Measurements from ENCODE around the gene CABLES2. TPM values are rescaled to one million over a fixed set of nuclear protein-coding genes. Genes with fewer than 3 reads are reported as not detected.

The CABLES2 gene
- total and polyA plus RNA-seq, 10 of the 15 experiments (the other 5 are each of a cell fraction or from before 2014, with no cell fraction given): 2.2 to 14.9 (median 5.3) TPM

DNA sequence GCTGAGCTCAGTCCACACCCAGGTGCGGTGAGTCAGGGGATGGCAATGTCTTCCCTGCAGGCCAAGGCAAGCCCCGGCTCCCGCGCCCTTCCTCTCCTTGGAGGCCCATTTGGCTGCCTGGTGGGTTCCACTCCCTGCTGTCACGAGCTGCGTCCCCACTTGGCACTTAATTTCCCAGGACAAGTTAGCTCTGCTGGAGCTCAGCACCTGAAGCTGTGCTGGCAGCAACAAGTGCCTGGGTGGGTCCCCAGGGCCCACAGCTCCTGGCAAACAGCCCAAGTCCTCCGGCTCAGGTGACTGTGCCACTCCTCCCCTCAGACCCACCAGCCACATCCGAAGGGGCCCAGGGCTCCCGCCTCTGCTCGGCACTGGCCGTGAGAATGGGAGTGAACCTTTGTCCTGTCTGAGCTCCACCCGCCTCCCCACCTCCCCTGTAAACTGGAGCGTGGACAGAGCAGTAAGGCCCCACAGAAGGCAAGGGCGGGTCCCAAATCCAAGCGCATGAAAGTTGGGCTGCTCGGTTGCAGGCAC is 56.9 kb downstream of the CABLES2 start:
- Histone ChIP-seq H3K4me3 (no peak overlapping the region), H3K27me3 (replicated peaks in 1 of 2; ENCODE audit: control insufficient read depth in 2 of 2, insufficient read depth in 2 of 2, low read length in 1 of 2) (no peaks in the 10 kb centered on the region), H3K4me1 (ENCODE audit: control insufficient read depth, insufficient read depth, low read length) (no peaks in the 10 kb centered on the region), H3K4me2 (ENCODE audit: control insufficient read depth, insufficient read depth) (no peak overlapping the region), H3K79me2 (ENCODE audit: control insufficient read depth, insufficient read depth, low read length) (no peaks in the 10 kb centered on the region), H3K27ac (ENCODE audit: control insufficient read depth, insufficient read depth) (no peak overlapping the region), H3K9me3 (replicated peaks; ENCODE audit: control insufficient read depth, insufficient read depth, low read length) (no peaks in the 10 kb centered on the region; the same call in 2 of the 3 replicates), H3K36me3 (ENCODE audit: control insufficient read depth in 2 of 2, insufficient read depth in 2 of 2, low read length in 1 of 2) (no peaks in the 10 kb centered on the region; a peak in 1 of 4 replicates), H2AFZ (ENCODE audit: control insufficient read depth, low read depth, low read length) (no peak overlapping the region), H3K9ac (ENCODE audit: control insufficient read depth, insufficient read depth, low read length) (no peak overlapping the region), H4K20me1 (ENCODE audit: control insufficient read depth, insufficient read depth) (no peaks in the 10 kb centered on the region)
- ChIA-PET CTCF (interaction anchor here (1.4 kb wide), 1 partner anchor 33 kb away, joined by 3 read pairs; no protein-coding TSS in a partner anchor), RAD21 (ENCODE audit: unreplicated experiment) (no interaction called here), SMC1A (ENCODE audit: uncharacterized antibody, unreplicated experiment) (no interaction called here), POLR2A (no interaction called here)
- FAIRE-seq (no peak), ATAC-seq (no peak), DNase-seq (ENCODE audit: low read depth, low spot score) (no peak)
- intact Hi-C loops (cut with micrococcal nuclease; ENCODE audit: unreplicated experiment) (no loop called here), in situ Hi-C loops (cut with MboI) (no loop called here)
- BruUV-seq (replicated peaks): no TSS peak
- WGBS (ENCODE audit: insufficient coverage, insufficient replicate concordance, low lambda C conversion rate, missing lambda C conversion rate): 71% methylated on average over 16 of the region's 16 CpGs
- TF ChIP-seq RUNX3 (IDR thresholded peaks at IDR 0.05; ENCODE audit: low read length) (no peak), RAD51 (IDR thresholded peaks at IDR 0.05) (no peak), NFXL1 (IDR thresholded peaks at IDR 0.05; ENCODE audit: borderline replicate concordance) (no peak), RCOR1 (conservative IDR thresholded peaks at IDR 0.05; ENCODE audit: low read depth, low read length) (no peak), MEF2B (IDR thresholded peaks at IDR 0.05; ENCODE audit: partially characterized antibody, poor library complexity, severe bottlenecking) (no peak), TCF12 (IDR thresholded peaks at IDR 0.05; ENCODE audit: low read depth, low read length) (no peak), FOXM1 (IDR thresholded peaks at IDR 0.05; ENCODE audit: low read depth, low read length) (no peak), MYC (IDR thresholded peaks at IDR 0.05; ENCODE audit: insufficient read depth, insufficient read length, insufficient replicate concordance, low read length, severe bottlenecking) (no peak), MEF2A (IDR thresholded peaks at IDR 0.05; ENCODE audit: insufficient read depth, low read depth, low read length) (no peak), BRCA1 (IDR thresholded peaks at IDR 0.05; ENCODE audit: low read depth, low read length) (no peak), PML (IDR thresholded peaks at IDR 0.05; ENCODE audit: low read length) (no peak)
- TF ChIP-seq, protein P1, sequence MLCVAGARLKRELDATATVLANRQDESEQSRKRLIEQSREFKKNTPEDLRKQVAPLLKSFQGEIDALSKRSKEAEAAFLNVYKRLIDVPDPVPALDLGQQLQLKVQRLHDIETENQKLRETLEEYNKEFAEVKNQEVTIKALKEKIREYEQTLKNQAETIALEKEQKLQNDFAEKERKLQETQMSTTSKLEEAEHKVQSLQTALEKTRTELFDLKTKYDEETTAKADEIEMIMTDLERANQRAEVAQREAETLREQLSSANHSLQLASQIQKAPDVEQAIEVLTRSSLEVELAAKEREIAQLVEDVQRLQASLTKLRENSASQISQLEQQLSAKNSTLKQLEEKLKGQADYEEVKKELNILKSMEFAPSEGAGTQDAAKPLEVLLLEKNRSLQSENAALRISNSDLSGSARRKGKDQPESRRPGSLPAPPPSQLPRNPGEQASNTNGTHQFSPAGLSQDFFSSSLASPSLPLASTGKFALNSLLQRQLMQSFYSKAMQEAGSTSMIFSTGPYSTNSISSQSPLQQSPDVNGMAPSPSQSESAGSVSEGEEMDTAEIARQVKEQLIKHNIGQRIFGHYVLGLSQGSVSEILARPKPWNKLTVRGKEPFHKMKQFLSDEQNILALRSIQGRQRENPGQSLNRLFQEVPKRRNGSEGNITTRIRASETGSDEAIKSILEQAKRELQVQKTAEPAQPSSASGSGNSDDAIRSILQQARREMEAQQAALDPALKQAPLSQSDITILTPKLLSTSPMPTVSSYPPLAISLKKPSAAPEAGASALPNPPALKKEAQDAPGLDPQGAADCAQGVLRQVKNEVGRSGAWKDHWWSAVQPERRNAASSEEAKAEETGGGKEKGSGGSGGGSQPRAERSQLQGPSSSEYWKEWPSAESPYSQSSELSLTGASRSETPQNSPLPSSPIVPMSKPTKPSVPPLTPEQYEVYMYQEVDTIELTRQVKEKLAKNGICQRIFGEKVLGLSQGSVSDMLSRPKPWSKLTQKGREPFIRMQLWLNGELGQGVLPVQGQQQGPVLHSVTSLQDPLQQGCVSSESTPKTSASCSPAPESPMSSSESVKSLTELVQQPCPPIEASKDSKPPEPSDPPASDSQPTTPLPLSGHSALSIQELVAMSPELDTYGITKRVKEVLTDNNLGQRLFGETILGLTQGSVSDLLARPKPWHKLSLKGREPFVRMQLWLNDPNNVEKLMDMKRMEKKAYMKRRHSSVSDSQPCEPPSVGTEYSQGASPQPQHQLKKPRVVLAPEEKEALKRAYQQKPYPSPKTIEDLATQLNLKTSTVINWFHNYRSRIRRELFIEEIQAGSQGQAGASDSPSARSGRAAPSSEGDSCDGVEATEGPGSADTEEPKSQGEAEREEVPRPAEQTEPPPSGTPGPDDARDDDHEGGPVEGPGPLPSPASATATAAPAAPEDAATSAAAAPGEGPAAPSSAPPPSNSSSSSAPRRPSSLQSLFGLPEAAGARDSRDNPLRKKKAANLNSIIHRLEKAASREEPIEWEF (IDR thresholded peaks at IDR 0.05; ENCODE audit: insufficient replicate concordance, low read depth, low read length): no peak
- TF ChIP-seq, protein P2, sequence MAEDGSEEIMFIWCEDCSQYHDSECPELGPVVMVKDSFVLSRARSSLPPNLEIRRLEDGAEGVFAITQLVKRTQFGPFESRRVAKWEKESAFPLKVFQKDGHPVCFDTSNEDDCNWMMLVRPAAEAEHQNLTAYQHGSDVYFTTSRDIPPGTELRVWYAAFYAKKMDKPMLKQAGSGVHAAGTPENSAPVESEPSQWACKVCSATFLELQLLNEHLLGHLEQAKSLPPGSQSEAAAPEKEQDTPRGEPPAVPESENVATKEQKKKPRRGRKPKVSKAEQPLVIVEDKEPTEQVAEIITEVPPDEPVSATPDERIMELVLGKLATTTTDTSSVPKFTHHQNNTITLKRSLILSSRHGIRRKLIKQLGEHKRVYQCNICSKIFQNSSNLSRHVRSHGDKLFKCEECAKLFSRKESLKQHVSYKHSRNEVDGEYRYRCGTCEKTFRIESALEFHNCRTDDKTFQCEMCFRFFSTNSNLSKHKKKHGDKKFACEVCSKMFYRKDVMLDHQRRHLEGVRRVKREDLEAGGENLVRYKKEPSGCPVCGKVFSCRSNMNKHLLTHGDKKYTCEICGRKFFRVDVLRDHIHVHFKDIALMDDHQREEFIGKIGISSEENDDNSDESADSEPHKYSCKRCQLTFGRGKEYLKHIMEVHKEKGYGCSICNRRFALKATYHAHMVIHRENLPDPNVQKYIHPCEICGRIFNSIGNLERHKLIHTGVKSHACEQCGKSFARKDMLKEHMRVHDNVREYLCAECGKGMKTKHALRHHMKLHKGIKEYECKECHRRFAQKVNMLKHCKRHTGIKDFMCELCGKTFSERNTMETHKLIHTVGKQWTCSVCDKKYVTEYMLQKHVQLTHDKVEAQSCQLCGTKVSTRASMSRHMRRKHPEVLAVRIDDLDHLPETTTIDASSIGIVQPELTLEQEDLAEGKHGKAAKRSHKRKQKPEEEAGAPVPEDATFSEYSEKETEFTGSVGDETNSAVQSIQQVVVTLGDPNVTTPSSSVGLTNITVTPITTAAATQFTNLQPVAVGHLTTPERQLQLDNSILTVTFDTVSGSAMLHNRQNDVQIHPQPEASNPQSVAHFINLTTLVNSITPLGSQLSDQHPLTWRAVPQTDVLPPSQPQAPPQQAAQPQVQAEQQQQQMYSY (CRISPR knock-in tag; IDR thresholded peaks at IDR 0.05): no peak
